ENCODE measurements around the gene MEIOB.

The MEIOB gene

GRCh38 chr16:1787322-1788094 lies 84.5 kb downstream of the MEIOB start:
- no peak for TF ChIP-seq CTCF (IDR thresholded peaks at IDR 0.05; ENCODE audit: insufficient read depth, low read depth, low read length, missing control alignments)
- DNase-seq (ENCODE audit: low read depth): no peak
- no peak overlapping the region for H3K4me3 ChIP-seq (ENCODE audit: low read length)

- TF ChIP-seq CTCF (IDR thresholded peaks at IDR 0.05; ENCODE audit: insufficient read depth, low read depth, low read length, missing control alignments): no peak
- no peak overlapping the region for H3K4me3 ChIP-seq (ENCODE audit: low read length)
- DNase-seq (ENCODE audit: low read depth): no peak
Measured at GRCh38 chr16:1787056-1787321, 85.0 kb downstream of the MEIOB start.

- no peak overlapping the region for H3K4me3 ChIP-seq (ENCODE audit: low read length)
- no peak for TF ChIP-seq CTCF (IDR thresholded peaks at IDR 0.05; ENCODE audit: insufficient read depth, low read depth, low read length, missing control alignments)
- DNase-seq (ENCODE audit: low read depth): no peak
Measured at GRCh38 chr16:1786242-1787055, 85.5 kb downstream of the MEIOB start.

- no peak overlapping the region for H3K4me3 ChIP-seq (ENCODE audit: low read length)
- no peak for TF ChIP-seq CTCF (IDR thresholded peaks at IDR 0.05; ENCODE audit: insufficient read depth, low read depth, low read length, missing control alignments)
- no peak for DNase-seq (ENCODE audit: low read depth)
Measured at GRCh38 chr16:1785846-1786170, 86.2 kb downstream of the MEIOB start.

- DNase-seq (ENCODE audit: low read depth): no peak
- TF ChIP-seq CTCF (IDR thresholded peaks at IDR 0.05; ENCODE audit: insufficient read depth, low read depth, low read length, missing control alignments): no peak
- H3K4me3 ChIP-seq (ENCODE audit: low read length): no peak overlapping the region
Measured at GRCh38 chr16:1784977-1785845, 86.8 kb downstream of the MEIOB start.

Measured in epithelial cell of esophagus (primary cell).